ENCODE data around the gene TMEM237.

- no peak for TF ChIP-seq CTCF (IDR thresholded peaks at IDR 0.05; ENCODE audit: low read length)
- no peak for TF ChIP-seq EZH2 (IDR thresholded peaks at IDR 0.05; ENCODE audit: borderline replicate concordance, low read length)
Observed at GRCh38 chr2:201668402-201668910, 25.2 kb upstream of the TMEM237 start.

All from OCI-LY1 (cell line).